ENCODE results near the gene KRTAP10-7. TPM values are rescaled to one million over a fixed set of nuclear protein-coding genes. Genes with fewer than 3 reads are reported as not detected.
"Not testable (repeated sequence)": the region's sequence is repeated elsewhere in the genome, so short reads cannot be mapped to it uniquely, and the experiment has no call there.

Gene KRTAP10-7
- total RNA-seq, 4 donors from 2014 or later = not detected

DNA sequence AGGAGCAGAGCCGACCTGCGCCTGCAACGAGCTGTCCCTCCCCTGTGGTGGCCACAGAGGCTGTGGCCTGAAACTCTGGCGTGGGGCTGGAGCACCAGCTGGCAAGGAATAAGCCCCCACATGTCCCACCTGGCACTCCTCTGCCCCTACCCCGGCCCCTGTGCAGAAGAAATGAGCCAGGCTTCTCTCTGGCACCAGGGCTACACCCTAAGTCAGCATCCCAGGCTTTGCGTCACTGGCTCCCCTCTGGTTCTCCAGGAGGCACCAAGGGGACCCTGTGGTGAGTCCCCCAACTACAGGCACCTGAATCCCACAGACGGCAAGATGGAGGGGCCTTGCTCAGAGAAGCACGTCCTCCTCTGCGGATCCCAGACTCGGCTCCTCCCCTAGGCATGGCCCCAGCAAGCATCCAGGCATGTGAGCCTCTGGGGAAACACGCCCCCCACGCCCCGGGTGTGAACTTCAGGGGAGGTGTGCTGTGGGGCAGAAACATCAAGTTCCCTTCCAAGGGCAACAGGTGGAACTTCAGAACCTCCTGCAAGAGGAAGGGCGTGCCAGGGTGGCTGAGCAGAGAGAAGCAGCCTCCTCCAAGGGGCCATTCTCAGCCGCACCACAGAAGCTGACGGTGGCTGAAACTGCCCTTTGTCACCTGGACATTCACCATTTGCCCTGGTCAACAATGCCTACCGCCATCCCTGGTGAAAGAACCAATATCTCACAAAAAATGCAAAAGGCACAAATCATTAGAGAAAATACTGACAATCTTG, 2.9 kb downstream of the KRTAP10-7 start:
- in situ Hi-C loops (cut with MboI; ENCODE audit: low pct_ligation_motif_present in 1 of 4, low pct_unique_long_range_greater_than_20kb in 1 of 4, low sequenced_read_pairs in 3 of 4) = no loop called here
- TF ChIP-seq, protein P1, sequence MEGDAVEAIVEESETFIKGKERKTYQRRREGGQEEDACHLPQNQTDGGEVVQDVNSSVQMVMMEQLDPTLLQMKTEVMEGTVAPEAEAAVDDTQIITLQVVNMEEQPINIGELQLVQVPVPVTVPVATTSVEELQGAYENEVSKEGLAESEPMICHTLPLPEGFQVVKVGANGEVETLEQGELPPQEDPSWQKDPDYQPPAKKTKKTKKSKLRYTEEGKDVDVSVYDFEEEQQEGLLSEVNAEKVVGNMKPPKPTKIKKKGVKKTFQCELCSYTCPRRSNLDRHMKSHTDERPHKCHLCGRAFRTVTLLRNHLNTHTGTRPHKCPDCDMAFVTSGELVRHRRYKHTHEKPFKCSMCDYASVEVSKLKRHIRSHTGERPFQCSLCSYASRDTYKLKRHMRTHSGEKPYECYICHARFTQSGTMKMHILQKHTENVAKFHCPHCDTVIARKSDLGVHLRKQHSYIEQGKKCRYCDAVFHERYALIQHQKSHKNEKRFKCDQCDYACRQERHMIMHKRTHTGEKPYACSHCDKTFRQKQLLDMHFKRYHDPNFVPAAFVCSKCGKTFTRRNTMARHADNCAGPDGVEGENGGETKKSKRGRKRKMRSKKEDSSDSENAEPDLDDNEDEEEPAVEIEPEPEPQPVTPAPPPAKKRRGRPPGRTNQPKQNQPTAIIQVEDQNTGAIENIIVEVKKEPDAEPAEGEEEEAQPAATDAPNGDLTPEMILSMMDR (IDR thresholded peaks at IDR 0.05) = no peak
- TF ChIP-seq EP300 (IDR thresholded peaks at IDR 0.05; ENCODE audit: low read depth) (no peak), POLR2A (IDR thresholded peaks at IDR 0.05) (no peak), POLR2AphosphoS5 (IDR thresholded peaks at IDR 0.05) (no peak)
- peaks cover 0 to 5% of the 10 kb centered on the region in 2 donors for H3K9me3 ChIP-seq
- H3K4me1 ChIP-seq = no peaks in the 10 kb centered on the region
- H3K4me3 ChIP-seq = no peak overlapping the region
- 49% methylated on average over 17 of the region's 17 CpGs; no CpG with 5 or more reads in 1 of the 2 donors for WGBS, 2 donors (ENCODE audit: low coverage in 1 of 2)
- intact Hi-C loops (cut with DNase I; ENCODE audit: low total_unique reads) = no loop called here
- no peak overlapping the region for H3K27ac ChIP-seq
- H3K27me3 ChIP-seq = peaks cover 46% of the 10 kb centered on the region
- no peaks in the 10 kb centered on the region for H3K36me3 ChIP-seq
- no peak for DNase-seq

GRCh38 chr21:44603911-44604310, 3.5 kb downstream of the KRTAP10-7 start:
- Histone ChIP-seq H3K27me3 (peaks cover 43% of the 10 kb centered on the region), H3K27ac (no peak overlapping the region), H3K4me3 (no peak overlapping the region), H3K36me3 (no peaks in the 10 kb centered on the region), H3K4me1 (no peaks in the 10 kb centered on the region), H3K9me3 (no peaks in the 10 kb centered on the region)
- TF ChIP-seq POLR2AphosphoS5 (IDR thresholded peaks at IDR 0.05) = no peak
- no peak for TF ChIP-seq EP300 (IDR thresholded peaks at IDR 0.05; ENCODE audit: low read depth)
- TF ChIP-seq, protein P1 (IDR thresholded peaks at IDR 0.05) = no peak
- no peak for TF ChIP-seq POLR2A (IDR thresholded peaks at IDR 0.05)
- in situ Hi-C loops (cut with MboI; ENCODE audit: low pct_ligation_motif_present in 1 of 4, low pct_unique_long_range_greater_than_20kb in 1 of 4, low sequenced_read_pairs in 3 of 4) (no loop called here), intact Hi-C loops (cut with DNase I; ENCODE audit: low total_unique reads) (no loop called here)
- WGBS, 2 donors (ENCODE audit: low coverage in 1 of 2) = 77 to 82% methylated on average over 6 to 8 of the region's 8 CpGs
- no peak for DNase-seq

DNA sequence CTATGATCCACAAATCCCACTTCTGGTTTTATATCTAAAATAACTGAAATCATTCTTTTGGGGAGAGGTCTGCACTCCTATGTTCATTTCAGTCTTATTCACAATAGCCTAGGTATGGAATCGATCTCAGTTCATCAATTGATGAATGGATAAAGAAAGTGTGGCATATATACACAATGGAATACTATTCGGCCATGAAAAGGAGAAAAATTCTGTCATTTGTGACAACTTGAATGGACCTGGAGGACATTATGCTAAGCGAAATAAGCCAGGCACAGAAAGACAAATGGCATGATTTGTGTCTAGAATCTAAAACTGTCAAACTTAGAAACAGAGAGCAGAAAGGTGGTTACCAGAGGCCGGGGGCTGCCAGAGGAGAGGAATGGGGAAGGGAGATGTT, 6.1 kb downstream of the KRTAP10-7 start:
- in situ Hi-C loops (cut with MboI; ENCODE audit: low pct_ligation_motif_present in 1 of 4, low pct_unique_long_range_greater_than_20kb in 1 of 4, low sequenced_read_pairs in 3 of 4) (no loop called here), intact Hi-C loops (cut with DNase I; ENCODE audit: low total_unique reads) (no loop called here)
- H3K9me3 ChIP-seq = peaks cover 0 to 10% of the 10 kb centered on the region in 2 donors
- no peaks in the 10 kb centered on the region for H3K4me1 ChIP-seq
- H3K4me3 ChIP-seq = no peak overlapping the region
- peaks cover 37% of the 10 kb centered on the region for H3K27me3 ChIP-seq
- H3K36me3 ChIP-seq = no peaks in the 10 kb centered on the region
- no peak overlapping the region for H3K27ac ChIP-seq
- no peak for DNase-seq
- TF ChIP-seq, protein P1 (IDR thresholded peaks at IDR 0.05) = no peak
- TF ChIP-seq POLR2AphosphoS5 (IDR thresholded peaks at IDR 0.05) = no peak
- no peak for TF ChIP-seq EP300 (IDR thresholded peaks at IDR 0.05; ENCODE audit: low read depth)
- no peak for TF ChIP-seq POLR2A (IDR thresholded peaks at IDR 0.05)
- 65 to 75% methylated on average over 4 of the region's 4 CpGs for WGBS, 2 donors (ENCODE audit: low coverage in 1 of 2)

- H3K27me3 ChIP-seq = peaks cover 15% of the 10 kb centered on the region
- H3K27ac ChIP-seq = no peak overlapping the region
- intact Hi-C loops (cut with DNase I; ENCODE audit: low total_unique reads) = no loop called here
- H3K36me3 ChIP-seq = no peaks in the 10 kb centered on the region
- no peaks in the 10 kb centered on the region for H3K4me1 ChIP-seq
- H3K9me3 ChIP-seq = peaks cover 0 to 10% of the 10 kb centered on the region in 2 donors
- H3K4me3 ChIP-seq = no peak overlapping the region
- no peak for TF ChIP-seq EP300 (IDR thresholded peaks at IDR 0.05; ENCODE audit: low read depth)
- DNase-seq = no peak
- in situ Hi-C loops (cut with MboI; ENCODE audit: low pct_ligation_motif_present in 1 of 4, low pct_unique_long_range_greater_than_20kb in 1 of 4, low sequenced_read_pairs in 3 of 4) = no loop called here
Measured at GRCh38 chr21:44609193-44609592, 8.8 kb downstream of the KRTAP10-7 start.

DNA sequence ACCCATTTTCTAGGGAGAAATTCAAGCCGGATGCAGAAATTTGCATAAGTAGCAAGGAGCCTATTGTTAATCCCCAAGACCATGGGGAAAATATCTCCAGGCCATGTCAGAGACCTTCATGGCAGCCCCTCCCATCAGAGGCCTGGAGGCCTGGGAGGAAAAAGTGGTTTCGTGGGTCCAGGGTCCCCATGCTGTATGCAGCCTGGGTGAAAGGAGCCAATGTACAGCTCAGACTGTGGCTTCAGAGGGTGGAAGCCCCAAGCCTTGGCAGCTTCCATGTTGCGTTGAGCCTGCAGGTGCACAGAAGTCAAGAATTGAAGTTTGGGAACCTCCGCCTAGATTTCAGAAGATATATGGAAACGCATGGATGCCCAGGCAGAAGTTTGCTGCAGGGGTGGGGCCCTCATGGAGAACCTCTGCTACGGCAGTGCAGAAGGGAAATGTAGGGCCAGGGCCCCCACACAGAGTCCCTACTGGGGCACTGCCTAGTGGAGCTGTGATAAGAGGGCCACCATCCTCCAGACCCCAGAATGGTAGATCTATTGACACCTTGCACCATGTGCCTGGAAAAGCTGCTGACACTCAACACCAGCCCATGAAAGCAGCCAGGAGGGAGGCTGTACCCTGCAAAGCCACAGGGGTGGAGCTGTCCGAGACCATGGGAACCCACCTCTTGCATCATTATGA, 9.9 kb downstream of the KRTAP10-7 start:
- in situ Hi-C loops (cut with MboI; ENCODE audit: low pct_ligation_motif_present in 1 of 4, low pct_unique_long_range_greater_than_20kb in 1 of 4, low sequenced_read_pairs in 3 of 4); H3K36me3 ChIP-seq; H3K9me3 ChIP-seq; H3K4me1 ChIP-seq; DNase-seq; H3K27ac ChIP-seq; H3K4me3 ChIP-seq; intact Hi-C loops (cut with DNase I; ENCODE audit: low total_unique reads): not testable (repeated sequence)
- whole genome bisulfite sequencing, 2 donors (ENCODE audit: low coverage in 1 of 2) = 93 to 100% methylated on average over 2 to 7 of the region's 7 CpGs
- peaks cover 15% of the 10 kb centered on the region for H3K27me3 ChIP-seq
